GM13976 (cell line): ENCODE results near the gene GSN.

ENCODE experiments used
- DNase-seq: peaks from one replicate; pipeline ENCODE4 v3.0.0; 2012; ENCODE audit warnings: low spot score
- CTCF ChIP-seq: IDR thresholded peaks from 2 replicates; pipeline ENCODE4 v1.5.1; 2012; ENCODE audit warnings: borderline replicate concordance, mild to moderate bottlenecking; ENCODE audit not compliant: insufficient read depth; ENCODE audit errors: extremely low read depth, missing control alignments, control extremely low read depth
- in situ Hi-C: fragments of 300-500 bp; cut with MboI; formaldehyde crosslinking; loops from one replicate; pipeline ENCODE4 v1.12.0; 2022; ENCODE audit warnings: low sequenced_read_pairs, mixed read lengths, inconsistent platforms; ENCODE audit not compliant: unreplicated experiment

The GSN gene

GRCh38 chr9:121272401-121272948, 4.5 kb downstream of the GSN start:
- TF ChIP-seq CTCF: no peak
- in situ Hi-C loops: no loop called here
- no peak for DNase-seq

- no peak for DNase-seq
- no peak for TF ChIP-seq CTCF
- in situ Hi-C loops: no loop called here
These were observed 5.3 kb downstream of the GSN start for GRCh38 chr9:121273064-121273775.

GRCh38 chr9:121274851-121275250, 6.9 kb downstream of the GSN start:
- in situ Hi-C loops: no loop called here
- DNase-seq: no peak
- TF ChIP-seq CTCF: no peak

- no peak for DNase-seq
- in situ Hi-C loops: no loop called here
- no peak for TF ChIP-seq CTCF
These were observed 8.1 kb downstream of the GSN start for GRCh38 chr9:121275781-121276658.

GRCh38 chr9:121277026-121277425, 9.1 kb downstream of the GSN start:
- in situ Hi-C loops: no loop called here

More at GRCh38 chr9:121277026-121277425, 9.1 kb downstream of the GSN start:
- no peak for DNase-seq
- no peak for TF ChIP-seq CTCF
